HG02759 (cell line): ENCODE results near the gene CNDP1.
"Not testable (repeated sequence)": the region's sequence is repeated elsewhere in the genome, so short reads cannot be mapped to it uniquely, and the experiment has no call there.

Source experiments
- ATAC-seq: cut with Tn5 transposase; IDR thresholded peaks from one replicate; pipeline ENCODE4 v1.9.1; 2021; ENCODE audit warnings: mild to moderate bottlenecking, moderate library complexity; ENCODE audit not compliant: unreplicated experiment

CNDP1 gene

DNA sequence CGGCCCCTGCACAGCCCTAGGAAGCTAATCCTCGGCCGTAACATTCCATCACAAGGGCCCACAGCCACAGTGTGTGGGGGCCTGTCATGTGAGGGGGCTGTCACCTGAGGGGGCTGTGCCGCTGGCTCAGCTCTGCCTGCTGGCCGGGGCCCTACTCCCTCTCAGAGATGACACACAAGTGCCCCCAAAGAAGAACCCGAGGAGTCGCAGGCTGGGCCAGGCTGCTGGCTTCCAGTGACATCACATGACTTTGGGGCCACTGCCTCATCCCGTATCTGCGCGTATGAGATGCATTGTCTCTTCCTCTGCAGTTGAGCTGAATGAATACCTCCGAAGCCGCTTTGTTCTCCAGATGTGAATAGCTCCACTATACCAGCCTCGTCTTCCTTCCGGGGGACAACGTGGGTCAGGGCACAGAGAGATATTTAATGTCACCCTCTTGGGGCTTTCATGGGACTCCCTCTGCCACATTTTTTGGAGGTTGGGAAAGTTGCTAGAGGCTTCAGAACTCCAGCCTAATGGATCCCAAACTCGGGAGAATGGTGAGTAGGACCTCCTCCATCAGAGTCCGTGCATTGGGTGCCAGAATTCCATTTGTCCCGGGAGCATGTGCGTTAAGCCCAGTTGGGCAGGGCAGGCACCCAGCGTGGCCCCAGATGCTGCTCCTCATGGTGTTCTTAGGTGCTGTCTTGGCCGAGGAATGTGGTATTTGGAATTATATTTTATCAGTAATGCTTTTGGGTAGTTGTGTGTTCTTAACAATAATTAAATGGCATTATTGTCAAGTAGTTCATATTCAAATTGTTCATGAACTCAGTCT, at the start of gene CNDP1:
Gene CNDP1, plus strand, starts transcription at position 351 of the 820 bp plus-strand sequence. Its CDS starts 168 bp downstream, at position 519.
- ATAC-seq, result no peak

GRCh38 chr18:74486119-74486849, 48.0 kb upstream of the CNDP1 start:
- no peak for ATAC-seq

DNA sequence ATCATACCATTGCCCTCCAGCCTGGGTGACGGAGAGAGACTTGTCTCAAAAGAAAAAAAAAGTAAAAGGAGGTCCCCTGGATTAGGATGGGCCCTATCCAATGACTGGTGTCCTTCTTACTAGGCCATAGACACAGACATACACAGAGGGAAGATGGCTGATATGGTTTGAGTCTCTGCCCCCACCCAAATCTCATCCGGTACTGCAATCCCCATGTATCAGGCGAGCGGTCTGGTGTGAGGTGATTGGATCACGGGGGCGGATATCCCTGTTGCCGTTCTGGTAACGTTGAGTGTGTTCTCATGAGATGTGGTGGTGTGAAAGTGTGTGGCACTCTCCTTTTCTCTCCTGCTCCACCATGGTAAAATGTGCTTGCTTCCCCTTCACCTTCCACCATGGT, 45.9 kb upstream of the CNDP1 start:
- no peak for ATAC-seq

- no peak for ATAC-seq
Observed at GRCh38 chr18:74488864-74489263, 45.4 kb upstream of the CNDP1 start.

GRCh38 chr18:74489676-74490075, 44.6 kb upstream of the CNDP1 start:
- ATAC-seq, result no peak

GRCh38 chr18:74492259-74492658, 42.0 kb upstream of the CNDP1 start:
- no peak for ATAC-seq

DNA sequence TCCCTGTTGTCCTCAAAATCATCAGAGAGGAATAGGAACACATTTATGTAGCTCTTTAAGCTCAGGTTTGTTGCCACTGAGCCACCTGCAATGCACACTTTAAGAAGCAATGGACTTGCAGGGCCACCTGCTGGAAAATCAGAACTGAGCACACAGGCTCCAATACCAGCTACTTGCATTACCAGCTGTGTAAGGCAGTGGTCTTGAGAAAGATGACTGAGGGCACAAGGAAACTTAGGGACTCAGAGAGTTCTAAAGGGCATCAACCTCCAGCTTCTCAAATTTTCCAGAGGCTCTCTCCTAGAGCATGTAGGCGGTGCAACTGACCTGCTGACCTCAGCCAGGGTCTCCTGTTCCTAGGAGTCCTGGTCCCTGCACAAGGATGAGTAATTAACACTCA, 40.6 kb upstream of the CNDP1 start:
- ATAC-seq, result peak; percentile 9

DNA sequence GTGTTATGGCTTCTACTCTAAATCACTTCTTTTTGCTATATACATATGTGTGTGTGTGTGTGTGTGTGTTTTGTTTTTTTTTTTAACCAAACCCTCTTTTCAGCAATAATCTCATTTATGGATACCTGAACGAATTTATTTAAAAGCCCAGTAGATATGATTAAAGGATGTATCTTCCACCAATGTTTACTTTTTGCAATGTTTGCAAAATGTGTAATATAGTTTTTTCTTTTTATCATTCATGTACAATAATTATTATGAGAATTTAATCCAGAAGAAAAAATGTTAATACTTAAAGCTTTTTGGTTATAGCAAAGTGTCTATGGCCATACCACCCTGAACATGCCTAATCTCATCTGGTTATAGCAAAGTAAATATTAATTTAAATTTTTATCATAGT, 39.8 kb upstream of the CNDP1 start:
- no peak for ATAC-seq

DNA sequence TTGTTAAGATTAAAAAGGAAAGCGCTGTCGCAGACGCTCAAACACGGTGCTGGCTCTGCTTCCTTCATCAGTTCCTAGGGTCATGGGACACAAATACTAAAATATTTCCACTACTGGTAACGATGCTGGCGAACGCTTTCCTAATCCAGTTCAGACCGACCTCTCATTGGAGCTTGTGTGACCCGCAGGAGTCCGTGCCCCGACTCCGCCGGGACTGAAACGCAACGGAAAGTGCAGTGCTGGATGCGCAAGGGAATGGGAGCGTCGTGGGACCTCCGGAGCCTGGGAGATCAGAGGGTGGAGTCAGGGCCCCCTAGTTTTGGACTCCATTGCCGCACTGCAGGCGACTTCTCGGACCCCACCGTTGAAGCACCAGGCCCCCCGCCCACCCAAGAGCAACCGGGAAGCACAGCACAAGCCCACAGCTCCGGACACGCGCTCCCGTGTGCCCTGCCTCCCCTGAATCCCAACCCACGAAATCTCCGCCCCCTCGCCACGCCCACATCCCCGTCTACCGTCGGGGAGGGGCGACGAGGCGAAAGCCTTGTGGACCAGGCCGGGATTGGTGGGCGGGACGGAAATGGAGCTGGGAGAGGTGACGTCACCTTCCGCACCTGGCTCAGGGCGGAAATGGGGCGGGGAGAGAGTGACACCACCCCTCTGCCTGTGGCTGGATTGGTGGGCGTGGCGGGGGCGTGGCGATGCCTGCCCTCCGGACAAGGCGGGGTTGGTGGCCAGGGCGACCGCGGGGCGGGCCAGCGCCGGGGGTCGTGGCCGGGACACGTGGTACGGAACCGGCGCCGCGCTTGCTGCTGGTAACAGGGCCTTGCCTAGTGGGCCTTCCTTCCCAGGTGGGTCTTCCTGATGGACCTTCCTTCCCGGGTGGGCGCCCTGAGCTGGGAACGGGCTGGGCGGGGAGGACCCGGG, 38.5 kb upstream of the CNDP1 start, which contains the start of gene CNDP2:
Gene CNDP2, plus strand, starts transcription at position 783 of the 927 bp plus-strand sequence. CDS start 3,611 bp downstream, outside the sequence.
- peak; percentile 79 for ATAC-seq

GRCh38 chr18:74496508-74497323, 37.6 kb upstream of the CNDP1 start:
- ATAC-seq, result peak; percentile 23

DNA sequence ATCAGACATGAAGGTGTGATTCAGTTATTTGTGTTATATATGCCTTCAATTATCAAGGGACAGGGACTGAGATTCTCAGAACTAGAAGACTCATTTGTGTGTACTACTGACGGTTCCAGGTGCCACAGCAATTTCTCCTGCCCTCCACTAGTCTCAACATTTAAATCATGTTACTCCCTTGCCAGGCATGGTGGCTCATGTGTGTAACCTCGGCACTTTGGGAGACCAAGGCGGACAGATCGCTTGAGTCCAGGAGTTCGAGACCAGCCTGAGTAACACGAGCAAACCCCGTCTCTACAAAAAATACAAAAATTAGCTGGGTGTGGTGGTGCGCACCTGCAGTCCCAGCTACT, 37.0 kb upstream of the CNDP1 start:
- ATAC-seq, result no peak

- no peak for ATAC-seq
Observed at GRCh38 chr18:74497778-74498177, 36.5 kb upstream of the CNDP1 start.

GRCh38 chr18:74498712-74499627, 35.3 kb upstream of the CNDP1 start:
- ATAC-seq, result peak; percentile 34

DNA sequence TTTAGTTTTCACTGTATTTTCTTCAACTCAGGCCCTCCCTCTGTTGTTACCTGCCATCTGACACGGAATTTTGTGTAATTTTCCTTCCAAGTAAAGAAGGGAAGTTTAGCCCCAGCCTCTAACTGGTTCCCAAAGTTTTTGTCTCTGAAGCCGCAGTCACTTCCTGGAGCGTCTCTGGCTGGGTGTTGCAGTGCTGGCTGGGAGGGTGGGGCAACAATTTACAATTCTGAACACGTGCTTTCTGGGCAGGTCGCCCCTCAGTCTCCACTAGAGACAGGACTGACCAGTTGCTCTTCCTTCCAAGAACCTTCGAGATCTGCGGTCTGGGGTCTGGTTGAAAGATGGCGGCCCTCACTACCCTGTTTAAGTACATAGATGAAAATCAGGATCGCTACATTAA, 34.7 kb upstream of the CNDP1 start:
- peak; percentile 39 for ATAC-seq

DNA sequence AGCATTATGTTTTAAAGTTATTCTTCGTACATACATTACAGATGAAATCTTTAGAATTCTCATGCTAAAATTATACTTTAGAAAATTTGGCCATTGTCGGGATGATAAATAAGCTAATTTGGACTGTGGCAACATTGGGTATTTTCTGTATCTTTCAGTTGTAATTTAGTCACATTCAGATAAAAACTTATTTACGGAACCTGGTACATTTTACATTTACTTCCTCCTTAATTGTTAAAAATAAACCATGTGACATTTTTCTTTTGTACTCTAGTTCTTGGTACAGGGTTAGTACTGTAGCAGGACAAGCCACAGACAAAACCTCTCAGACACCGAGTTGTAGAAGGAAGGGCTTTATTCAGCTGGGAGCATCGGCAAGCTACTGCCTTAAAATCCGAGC, 33.9 kb upstream of the CNDP1 start:
- ATAC-seq, result no peak

GRCh38 chr18:74500774-74501173, 33.5 kb upstream of the CNDP1 start:
- not testable (repeated sequence) for ATAC-seq

- no peak for ATAC-seq
Observed at GRCh38 chr18:74501386-74501785, 32.9 kb upstream of the CNDP1 start.

GRCh38 chr18:74503137-74503536, 31.2 kb upstream of the CNDP1 start:
- ATAC-seq, result no peak

GRCh38 chr18:74505776-74506175, 28.5 kb upstream of the CNDP1 start:
- ATAC-seq, result no peak
